Measurements from ENCODE around the gene WARS2.

DNA sequence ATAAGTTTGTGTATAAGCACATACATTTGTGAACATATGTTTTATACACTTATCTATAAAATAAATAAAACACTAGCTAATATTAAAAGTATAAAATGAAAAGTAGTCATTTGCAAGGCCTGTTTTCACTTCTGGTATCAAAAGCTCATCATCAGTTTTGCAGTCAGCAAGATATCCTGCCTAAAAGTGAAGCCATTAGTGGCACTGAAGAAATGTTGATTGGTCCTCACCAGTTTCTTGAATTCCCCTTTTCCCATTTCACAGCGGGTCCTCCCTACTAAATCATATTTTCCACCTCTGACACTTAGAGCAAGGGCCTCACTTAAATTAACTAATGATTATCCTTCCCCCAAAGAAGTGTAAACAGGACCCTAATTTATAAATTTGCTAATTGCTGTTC is 159.0 kb downstream of the WARS2 start:
- TF ChIP-seq, protein P1, sequence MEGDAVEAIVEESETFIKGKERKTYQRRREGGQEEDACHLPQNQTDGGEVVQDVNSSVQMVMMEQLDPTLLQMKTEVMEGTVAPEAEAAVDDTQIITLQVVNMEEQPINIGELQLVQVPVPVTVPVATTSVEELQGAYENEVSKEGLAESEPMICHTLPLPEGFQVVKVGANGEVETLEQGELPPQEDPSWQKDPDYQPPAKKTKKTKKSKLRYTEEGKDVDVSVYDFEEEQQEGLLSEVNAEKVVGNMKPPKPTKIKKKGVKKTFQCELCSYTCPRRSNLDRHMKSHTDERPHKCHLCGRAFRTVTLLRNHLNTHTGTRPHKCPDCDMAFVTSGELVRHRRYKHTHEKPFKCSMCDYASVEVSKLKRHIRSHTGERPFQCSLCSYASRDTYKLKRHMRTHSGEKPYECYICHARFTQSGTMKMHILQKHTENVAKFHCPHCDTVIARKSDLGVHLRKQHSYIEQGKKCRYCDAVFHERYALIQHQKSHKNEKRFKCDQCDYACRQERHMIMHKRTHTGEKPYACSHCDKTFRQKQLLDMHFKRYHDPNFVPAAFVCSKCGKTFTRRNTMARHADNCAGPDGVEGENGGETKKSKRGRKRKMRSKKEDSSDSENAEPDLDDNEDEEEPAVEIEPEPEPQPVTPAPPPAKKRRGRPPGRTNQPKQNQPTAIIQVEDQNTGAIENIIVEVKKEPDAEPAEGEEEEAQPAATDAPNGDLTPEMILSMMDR (IDR thresholded peaks at IDR 0.05) = no peak
- TF ChIP-seq ZFX (IDR thresholded peaks at IDR 0.05; ENCODE audit: borderline replicate concordance) = no peak
